IMR-90 (cell line): Measurements from ENCODE around the gene IQCK. TPM values are rescaled to one million over a fixed set of nuclear protein-coding genes. Genes with fewer than 3 reads are reported as not detected.

Experiments used
- ATAC-seq: fragments of 200-7000 bp; cut with Tn5 transposase; 2 replicates; pipeline ENCODE4 v1.9.1; 2020; ENCODE audit warnings: low read depth, mild to moderate bottlenecking, moderate library complexity
- BruUV-seq: library from RNA; stranded (reverse); fragments of 400-500 nt; replicated peaks from 2 replicates; lab custom pipeline; 2021; lab: Mats Ljungman, UMichigan
- CTCF ChIA-PET: fragments of 300-600 bp; formaldehyde crosslinking; extraction: SDS; loops from one replicate; lab custom pipeline; 2021; ENCODE audit warnings: antibody characterized with exemption; lab: Yijun Ruan, JAX
- POLR2A ChIA-PET: fragments of 300-600 bp; sonication (Branson Sonifier 250); formaldehyde crosslinking; loops from one replicate; lab custom pipeline; 2022; ENCODE audit warnings: antibody characterized with exemption; ENCODE audit not compliant: unreplicated experiment; lab: Charles Lee
- DNase-seq: peaks from one replicate; pipeline ENCODE4 v3.0.0; 2013
- H2AFZ ChIP-seq: replicated peaks from 2 replicates; pipeline ENCODE3; 2013; ENCODE audit warnings: low read length, mild to moderate bottlenecking; ENCODE audit not compliant: poor library complexity
- H2AK5ac ChIP-seq: 2 replicates; pipeline ENCODE4 v1.6.1; 2013; ENCODE audit warnings: low read depth, low read length, inconsistent platforms
- H2AK9ac ChIP-seq: replicated peaks from 2 replicates; pipeline ENCODE3; 2013; ENCODE audit warnings: mild to moderate bottlenecking, low read depth, low read length, moderate library complexity; ENCODE audit not compliant: poor library complexity
- H2BK120ac ChIP-seq: 2 replicates; pipeline ENCODE4 v1.6.1; 2013; ENCODE audit warnings: low read depth, low read length, inconsistent platforms
- H2BK15ac ChIP-seq: 3 replicates; pipeline ENCODE4 v1.6.1; 2013; ENCODE audit warnings: low read depth, low read length, inconsistent platforms
- H2BK20ac ChIP-seq: 2 replicates; pipeline ENCODE4 v1.6.1; 2013; ENCODE audit warnings: low read depth, mild to moderate bottlenecking, inconsistent platforms, low read length, moderate library complexity
- H2BK5ac ChIP-seq: 2 replicates; pipeline ENCODE4 v1.6.1; 2013; ENCODE audit warnings: mild to moderate bottlenecking, low read depth, low read length, inconsistent platforms; ENCODE audit not compliant: poor library complexity, severe bottlenecking
- H3K14ac ChIP-seq: replicated peaks from 2 replicates; pipeline ENCODE4 v1.6.1; 2013; ENCODE audit warnings: low read depth, low read length, inconsistent platforms
- H3K18ac ChIP-seq: 2 replicates; pipeline ENCODE4 v1.6.1; 2013; ENCODE audit warnings: low read depth, low read length, control low read depth
- H3K23ac ChIP-seq: 2 replicates; pipeline ENCODE4 v1.6.1; 2013; ENCODE audit warnings: low read depth, low read length, inconsistent platforms
- H3K27ac ChIP-seq: 2 replicates; pipeline ENCODE4 v1.5.1; 2013; ENCODE audit warnings: mild to moderate bottlenecking, control low read depth, low read length; ENCODE audit not compliant: insufficient read depth
- H3K27me3 ChIP-seq: 2 replicates; pipeline ENCODE4 v1.6.1; 2013; ENCODE audit warnings: low read length; ENCODE audit not compliant: control insufficient read depth, insufficient read depth
- H3K36me3 ChIP-seq: 2 replicates; pipeline ENCODE4 v1.6.1; 2013; ENCODE audit warnings: low read length, mixed read lengths; ENCODE audit not compliant: control insufficient read depth, insufficient read depth
- H3K4ac ChIP-seq: 2 replicates; pipeline ENCODE4 v1.6.1; 2013; ENCODE audit warnings: low read depth, low read length, inconsistent platforms
- H3K4me1 ChIP-seq: 2 replicates; pipeline ENCODE4 v1.6.1; 2013; ENCODE audit warnings: low read length, mixed read lengths; ENCODE audit not compliant: control insufficient read depth, insufficient read depth
- H3K4me2 ChIP-seq: 2 replicates; pipeline ENCODE4 v1.6.1; 2013; ENCODE audit warnings: low read depth, mild to moderate bottlenecking, control low read depth, low read length, moderate library complexity
- H3K4me3 ChIP-seq: 2 replicates; pipeline ENCODE4 v1.5.1; 2013; ENCODE audit warnings: low read depth, mild to moderate bottlenecking, control low read depth, low read length, moderate library complexity; ENCODE audit not compliant: insufficient read depth
- H3K56ac ChIP-seq: 2 replicates; pipeline ENCODE4 v1.6.1; 2013; ENCODE audit warnings: low read length, inconsistent platforms; ENCODE audit not compliant: insufficient read depth; ENCODE audit errors: extremely low read depth
- H3K79me1 ChIP-seq, 2 experiments: 2 replicates each; pipeline ENCODE4 v1.6.1; 2013; ENCODE audit warnings: low read length in 2 of 2, inconsistent platforms in 1 of 2, low read depth in 1 of 2
- H3K9ac ChIP-seq: 2 replicates; pipeline ENCODE4 v1.6.1; 2013; ENCODE audit warnings: low read depth, low read length, control low read depth
- H3K9me1 ChIP-seq: 2 replicates; pipeline ENCODE4 v1.6.1; 2013; ENCODE audit warnings: low read length, inconsistent platforms; ENCODE audit not compliant: insufficient read depth
- H3K9me3 ChIP-seq: 2 replicates; pipeline ENCODE4 v1.6.1; 2013; ENCODE audit warnings: low read length; ENCODE audit not compliant: control insufficient read depth, insufficient read depth
- H4K20me1 ChIP-seq: 2 replicates; pipeline ENCODE4 v1.6.1; 2013; ENCODE audit warnings: low read length, inconsistent platforms; ENCODE audit not compliant: insufficient read depth
- H4K5ac ChIP-seq: 2 replicates; pipeline ENCODE4 v1.6.1; 2013; ENCODE audit warnings: mild to moderate bottlenecking, low read depth, low read length, control low read depth
- H4K8ac ChIP-seq, 2 experiments: 2 replicates each; pipeline ENCODE4 v1.6.1; 2013; ENCODE audit warnings: low read depth in 2 of 2, low read length in 2 of 2, control low read depth in 1 of 2, inconsistent platforms in 1 of 2
- H4K91ac ChIP-seq: 2 replicates; pipeline ENCODE4 v1.6.1; 2013; ENCODE audit warnings: low read depth, low read length, inconsistent platforms; ENCODE audit not compliant: insufficient read depth
- CEBPB ChIP-seq: IDR thresholded peaks from 2 replicates; pipeline ENCODE4 v1.6.1; 2012; ENCODE audit warnings: low read depth, low read length, improper control_type of control experiment
- MAFK ChIP-seq: IDR thresholded peaks from 2 replicates; pipeline ENCODE4 v1.6.1; 2012; ENCODE audit warnings: low read depth, low read length, improper control_type of control experiment
- MXI1 ChIP-seq: IDR thresholded peaks from 2 replicates; pipeline ENCODE4 v1.6.1; 2012; ENCODE audit warnings: low read depth, mild to moderate bottlenecking, low read length, moderate library complexity, borderline replicate concordance
- POLR2A ChIP-seq: IDR thresholded peaks from 2 replicates; pipeline ENCODE4 v1.6.1; 2012; ENCODE audit warnings: mild to moderate bottlenecking, low read depth, low read length
- RAD21 ChIP-seq: IDR thresholded peaks from 2 replicates; pipeline ENCODE4 v1.6.1; 2012; ENCODE audit warnings: low read length, improper control_type of control experiment
- RCOR1 ChIP-seq: IDR thresholded peaks from 2 replicates; pipeline ENCODE4 v1.6.1; 2012; ENCODE audit warnings: mild to moderate bottlenecking, low read length, improper control_type of control experiment; ENCODE audit not compliant: insufficient replicate concordance
- RFX5 ChIP-seq: IDR thresholded peaks from 2 replicates; pipeline ENCODE4 v1.8.0; 2012; ENCODE audit warnings: low read depth, mild to moderate bottlenecking, low read length, moderate library complexity
- SMC3 ChIP-seq: fragments of 150-350 bp; IDR thresholded peaks from 2 replicates; pipeline ENCODE4 v1.6.1; 2016; ENCODE audit warnings: low read depth, mild to moderate bottlenecking, antibody characterized with exemption, low read length, moderate library complexity
- USF2 ChIP-seq: fragments of 150-350 bp; IDR thresholded peaks from 2 replicates; pipeline ENCODE4 v1.6.1; 2017; ENCODE audit warnings: mild to moderate bottlenecking, antibody characterized with exemption, low read length, low read depth
- WGBS, 2 experiments: methylation state at CpG; one replicate each; pipeline versions ENCODE4 v1.1.5 to v1.1.7; 2013; ENCODE audit warnings: missing lambda C conversion rate in 2 of 2; ENCODE audit not compliant: insufficient read length in 1 of 2; ENCODE audit errors: extremely low coverage in 2 of 2; 5-methylcytosine and 5-hydroxymethylcytosine counted together
- dilution Hi-C: fragments of 300-500 bp; cut with HindIII; formaldehyde crosslinking; loops from one replicate; pipeline ENCODE4 v1.14.3; 2018; ENCODE audit warnings: low sequenced_read_pairs; ENCODE audit not compliant: unreplicated experiment
- in situ Hi-C: fragments of 300-500 bp; cut with MboI; formaldehyde crosslinking; loops from 3 replicates; pipeline ENCODE4 v1.14.3; 2019; ENCODE audit warnings: low sequenced_read_pairs, inconsistent platforms, mixed read lengths
- intact Hi-C: fragments of 100-400 bp; cut with micrococcal nuclease; formaldehyde crosslinking; loops from 2 replicates; pipeline ENCODE4 v1.10.0; 2022
- polyA plus RNA-seq, 3 experiments: library from polyadenylated mRNA; depleted of rRNA; stranded (reverse); fragments of >200 nt; gene quantifications; 2 replicates each; pipeline ENCODE4 v1.2.3, GENCODE V29; 2012; ENCODE audit warnings: low replicate concordance in 1 of 3
- total RNA-seq: library from RNA; depleted of rRNA; stranded (reverse); fragments of >200 nt; gene quantifications from 2 replicates; pipeline ENCODE4 v1.2.3, GENCODE V29; 2012

The IQCK gene
- total and polyA plus RNA-seq, 2 of the 4 experiments (the other 2 are of a cell fraction) = 4.1 to 5.4 TPM

- CTCF ChIA-PET = interaction anchor here (1.4 kb wide), 1 partner anchor 12 kb away, joined by 3 read pairs; no protein-coding TSS in a partner anchor
- Histone ChIP-seq H3K23ac (no peak overlapping the region), H3K79me1 (no peaks in the 10 kb centered on the region), H3K4ac (no peak overlapping the region), H2BK120ac (no peak overlapping the region), H3K18ac (no peak overlapping the region), H2AFZ (no peak overlapping the region), H4K20me1 (no peaks in the 10 kb centered on the region), H3K56ac (no peak overlapping the region), H4K8ac (no peak overlapping the region), H3K27me3 (no peaks in the 10 kb centered on the region), H3K9ac (no peak overlapping the region), H3K36me3 (no peaks in the 10 kb centered on the region), H2AK5ac (no peak overlapping the region), H3K14ac (no peak overlapping the region), H2AK9ac (no peak overlapping the region), H2BK20ac (no peak overlapping the region), H4K91ac (no peak overlapping the region), H3K9me3 (no peaks in the 10 kb centered on the region), H3K4me1 (no peaks in the 10 kb centered on the region), H3K9me1 (no peaks in the 10 kb centered on the region), H4K5ac (no peak overlapping the region), H2BK15ac (no peak overlapping the region), H2BK5ac (no peak overlapping the region), H3K27ac (no peak overlapping the region), H3K4me3 (no peak overlapping the region), H3K4me2 (no peak overlapping the region)
- DNase-seq (no peak), ATAC-seq (no peak)
- 50% methylated on average over 1 of the region's 7 CpGs; no CpG with 5 or more reads in 1 of the 2 experiments for whole genome bisulfite sequencing, 2 experiments
- intact Hi-C loops (no loop called here), dilution Hi-C loops (no loop called here), in situ Hi-C loops (no loop called here)
- no peak for TF ChIP-seq MXI1
- no peak for TF ChIP-seq RCOR1
- TF ChIP-seq CEBPB = no peak
- no peak for TF ChIP-seq MAFK
- TF ChIP-seq POLR2A = no peak
- TF ChIP-seq RAD21 = no peak
- no peak for TF ChIP-seq RFX5
- no peak for TF ChIP-seq SMC3
- TF ChIP-seq USF2 = no peak
- POLR2A ChIA-PET = no interaction called here
- BruUV-seq = no TSS peak
Measured at GRCh38 chr16:19853742-19854542, 135.9 kb downstream of the IQCK start.
